ENCODE measurements around the gene KIAA0825. TPM values are rescaled to one million over a fixed set of nuclear protein-coding genes. Genes with fewer than 3 reads are reported as not detected.

KIAA0825 gene
- polyA plus RNA-seq, 3 donors, result 0.56 to 1.3 (median 0.89) TPM

DNA sequence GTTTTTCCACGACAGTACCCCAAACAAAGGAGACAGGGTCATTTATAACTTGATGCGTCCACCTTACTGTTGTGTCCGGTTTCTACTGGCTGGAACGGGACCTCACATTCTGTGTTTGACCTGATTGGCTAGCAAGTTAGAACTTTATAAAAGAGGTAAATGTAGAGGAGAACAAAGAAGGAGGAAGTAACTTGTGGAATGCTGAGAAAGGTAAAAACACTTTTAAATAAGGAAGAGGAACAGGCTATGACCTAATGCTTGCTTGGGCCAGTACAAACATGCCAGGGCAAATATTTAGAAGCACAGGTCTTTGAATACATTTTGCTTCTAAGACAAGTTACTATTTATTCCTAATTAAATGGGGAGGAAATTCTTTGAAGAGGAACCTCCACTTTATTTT lies 251.6 kb downstream of the KIAA0825 start:
- H3K79me2 ChIP-seq (ENCODE audit: insufficient read depth, low read length), result no peaks in the 10 kb centered on the region
- no peak for DNase-seq
- H3K27ac ChIP-seq (ENCODE audit: low read depth in 1 of 2, low read length in 2 of 2), result no peak overlapping the region
- H3K27ac Mint-ChIP-seq, result no peak overlapping the region
- H3K36me3 ChIP-seq (replicated peaks in 1 of 2; ENCODE audit: control insufficient read depth in 1 of 2, insufficient read depth in 2 of 2, low read length in 2 of 2), result no peaks in the 10 kb centered on the region
- H3K9me3 ChIP-seq (replicated peaks in 1 of 2; ENCODE audit: control insufficient read depth in 1 of 2, insufficient read depth in 1 of 2, low read length in 2 of 2), result no peaks in the 10 kb centered on the region
- no peak overlapping the region for H3K4me2 ChIP-seq (replicated peaks; ENCODE audit: extremely low read depth, low read length, poor library complexity, severe bottlenecking)
- no peak overlapping the region for H3K4me3 ChIP-seq (replicated peaks in 1 of 3; ENCODE audit: low read depth in 2 of 3, low read length in 3 of 3)
- no peak overlapping the region for H2AFZ ChIP-seq (ENCODE audit: insufficient read depth, low read depth, low read length, poor library complexity, severe bottlenecking)
- TF ChIP-seq, protein P1, sequence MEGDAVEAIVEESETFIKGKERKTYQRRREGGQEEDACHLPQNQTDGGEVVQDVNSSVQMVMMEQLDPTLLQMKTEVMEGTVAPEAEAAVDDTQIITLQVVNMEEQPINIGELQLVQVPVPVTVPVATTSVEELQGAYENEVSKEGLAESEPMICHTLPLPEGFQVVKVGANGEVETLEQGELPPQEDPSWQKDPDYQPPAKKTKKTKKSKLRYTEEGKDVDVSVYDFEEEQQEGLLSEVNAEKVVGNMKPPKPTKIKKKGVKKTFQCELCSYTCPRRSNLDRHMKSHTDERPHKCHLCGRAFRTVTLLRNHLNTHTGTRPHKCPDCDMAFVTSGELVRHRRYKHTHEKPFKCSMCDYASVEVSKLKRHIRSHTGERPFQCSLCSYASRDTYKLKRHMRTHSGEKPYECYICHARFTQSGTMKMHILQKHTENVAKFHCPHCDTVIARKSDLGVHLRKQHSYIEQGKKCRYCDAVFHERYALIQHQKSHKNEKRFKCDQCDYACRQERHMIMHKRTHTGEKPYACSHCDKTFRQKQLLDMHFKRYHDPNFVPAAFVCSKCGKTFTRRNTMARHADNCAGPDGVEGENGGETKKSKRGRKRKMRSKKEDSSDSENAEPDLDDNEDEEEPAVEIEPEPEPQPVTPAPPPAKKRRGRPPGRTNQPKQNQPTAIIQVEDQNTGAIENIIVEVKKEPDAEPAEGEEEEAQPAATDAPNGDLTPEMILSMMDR (IDR thresholded peaks at IDR 0.05), result no peak
- H3K27me3 Mint-ChIP-seq (ENCODE audit: low read depth in 3 of 3), result peaks cover 0 to 1% (median 1%) of the 10 kb centered on the region in 3 donors
- H3K9me3 Mint-ChIP-seq, result peaks cover 0 to 4% (median 0%) of the 10 kb centered on the region in 7 donors
- 100% methylated on average over 2 of the region's 4 CpGs for WGBS (ENCODE audit: insufficient coverage)
- H3K36me3 Mint-ChIP-seq, result no peaks in the 10 kb centered on the region
- peaks cover 3% of the 10 kb centered on the region for H3K4me1 Mint-ChIP-seq
- no peaks in the 10 kb centered on the region for H3K4me1 ChIP-seq (ENCODE audit: control insufficient read depth in 1 of 2, insufficient read depth in 2 of 2, low read length in 2 of 2)
- no peaks in the 10 kb centered on the region for H3K27me3 ChIP-seq (ENCODE audit: control insufficient read depth in 2 of 2, insufficient read depth in 2 of 2, low read length in 2 of 2)
- no peak overlapping the region for H3K9ac ChIP-seq (ENCODE audit: insufficient read depth, low read length, poor library complexity, severe bottlenecking)
- H4K20me1 ChIP-seq (ENCODE audit: insufficient read depth, low read length), result no peaks in the 10 kb centered on the region
- H3K4me3 Mint-ChIP-seq, result no peak overlapping the region
- intact Hi-C loops (cut with micrococcal nuclease), result no loop called here

DNA sequence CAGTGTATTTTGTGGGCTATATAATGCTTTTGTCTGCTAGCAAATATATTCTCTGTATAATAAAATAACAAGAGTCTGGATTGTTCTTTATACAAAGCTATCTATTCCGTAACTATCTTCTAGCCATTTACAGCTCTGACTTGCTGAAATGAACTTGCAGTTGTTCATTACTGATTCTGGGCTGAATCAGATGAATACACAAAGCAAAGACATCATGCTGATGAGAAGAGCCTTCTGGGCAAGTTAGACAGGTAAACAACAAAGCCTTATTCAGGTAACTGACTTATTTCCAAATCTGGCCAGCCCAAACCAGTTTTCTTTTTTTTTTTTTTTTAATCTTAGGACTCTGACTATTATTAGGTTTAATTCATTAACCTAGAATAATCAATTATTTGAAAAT lies 255.5 kb downstream of the KIAA0825 start:
- H2AFZ ChIP-seq (ENCODE audit: insufficient read depth, low read depth, low read length, poor library complexity, severe bottlenecking), result no peak overlapping the region
- peaks cover 0 to 2% (median 1%) of the 10 kb centered on the region in 3 donors for H3K27me3 Mint-ChIP-seq (ENCODE audit: low read depth in 3 of 3)
- no peak overlapping the region for H3K4me3 Mint-ChIP-seq
- TF ChIP-seq, protein P1 (IDR thresholded peaks at IDR 0.05), result no peak
- H3K36me3 ChIP-seq (replicated peaks in 1 of 2; ENCODE audit: control insufficient read depth in 1 of 2, insufficient read depth in 2 of 2, low read length in 2 of 2), result no peaks in the 10 kb centered on the region
- no CpG with 5 or more reads among the region's 1 CpG for WGBS (ENCODE audit: insufficient coverage)
- intact Hi-C loops (cut with micrococcal nuclease), result no loop called here
- no peaks in the 10 kb centered on the region for H3K79me2 ChIP-seq (ENCODE audit: insufficient read depth, low read length)
- H3K27ac ChIP-seq (ENCODE audit: low read depth in 1 of 2, low read length in 2 of 2), result no peak overlapping the region
- H3K27ac Mint-ChIP-seq, result no peak overlapping the region
- H3K4me2 ChIP-seq (replicated peaks; ENCODE audit: extremely low read depth, low read length, poor library complexity, severe bottlenecking), result no peak overlapping the region
- no peaks in the 10 kb centered on the region for H3K27me3 ChIP-seq (ENCODE audit: control insufficient read depth in 2 of 2, insufficient read depth in 2 of 2, low read length in 2 of 2)
- no peak for DNase-seq
- no peaks in the 10 kb centered on the region for H3K36me3 Mint-ChIP-seq
- H3K4me1 ChIP-seq (ENCODE audit: control insufficient read depth in 1 of 2, insufficient read depth in 2 of 2, low read length in 2 of 2), result no peaks in the 10 kb centered on the region
- peaks cover 3% of the 10 kb centered on the region for H3K4me1 Mint-ChIP-seq
- no peaks in the 10 kb centered on the region for H3K9me3 ChIP-seq (replicated peaks in 1 of 2; ENCODE audit: control insufficient read depth in 1 of 2, insufficient read depth in 1 of 2, low read length in 2 of 2)
- no peak overlapping the region for H3K9ac ChIP-seq (ENCODE audit: insufficient read depth, low read length, poor library complexity, severe bottlenecking)
- peaks cover 0 to 4% (median 0%) of the 10 kb centered on the region in 7 donors for H3K9me3 Mint-ChIP-seq
- no peak overlapping the region for H3K4me3 ChIP-seq (replicated peaks in 1 of 3; ENCODE audit: low read depth in 2 of 3, low read length in 3 of 3)
- H4K20me1 ChIP-seq (ENCODE audit: insufficient read depth, low read length), result no peaks in the 10 kb centered on the region

Data from CD14-positive monocyte (primary cell).